Bone marrow (tissue), 2 donors: ENCODE data around the gene FOXB1.

Experiments
- DNase-seq, 2 donors: peaks; one replicate each; lab custom pipeline; 2025; lab: John Stamatoyannopoulos, UW

The FOXB1 gene

DNA sequence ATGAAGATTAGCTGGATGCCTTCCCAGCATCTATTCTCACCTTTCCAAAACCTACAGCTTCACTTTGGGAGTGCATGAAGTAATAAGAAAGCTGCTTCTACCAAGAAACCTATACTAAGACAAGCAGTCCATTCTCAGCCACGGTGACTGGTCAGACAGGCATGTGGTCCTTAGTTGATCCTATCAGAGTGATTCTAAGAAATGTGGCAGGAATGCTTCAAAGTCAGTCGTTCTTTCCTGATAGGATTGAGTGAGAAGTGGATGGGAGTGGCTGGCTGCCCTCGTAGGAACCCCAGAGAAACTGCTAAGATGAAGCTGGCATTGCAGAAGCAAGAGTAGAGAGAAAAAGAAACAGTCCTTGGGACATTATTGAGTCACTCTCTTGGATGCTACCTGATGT lies 16.6 kb downstream of the FOXB1 start:
- no peak for DNase-seq

DNA sequence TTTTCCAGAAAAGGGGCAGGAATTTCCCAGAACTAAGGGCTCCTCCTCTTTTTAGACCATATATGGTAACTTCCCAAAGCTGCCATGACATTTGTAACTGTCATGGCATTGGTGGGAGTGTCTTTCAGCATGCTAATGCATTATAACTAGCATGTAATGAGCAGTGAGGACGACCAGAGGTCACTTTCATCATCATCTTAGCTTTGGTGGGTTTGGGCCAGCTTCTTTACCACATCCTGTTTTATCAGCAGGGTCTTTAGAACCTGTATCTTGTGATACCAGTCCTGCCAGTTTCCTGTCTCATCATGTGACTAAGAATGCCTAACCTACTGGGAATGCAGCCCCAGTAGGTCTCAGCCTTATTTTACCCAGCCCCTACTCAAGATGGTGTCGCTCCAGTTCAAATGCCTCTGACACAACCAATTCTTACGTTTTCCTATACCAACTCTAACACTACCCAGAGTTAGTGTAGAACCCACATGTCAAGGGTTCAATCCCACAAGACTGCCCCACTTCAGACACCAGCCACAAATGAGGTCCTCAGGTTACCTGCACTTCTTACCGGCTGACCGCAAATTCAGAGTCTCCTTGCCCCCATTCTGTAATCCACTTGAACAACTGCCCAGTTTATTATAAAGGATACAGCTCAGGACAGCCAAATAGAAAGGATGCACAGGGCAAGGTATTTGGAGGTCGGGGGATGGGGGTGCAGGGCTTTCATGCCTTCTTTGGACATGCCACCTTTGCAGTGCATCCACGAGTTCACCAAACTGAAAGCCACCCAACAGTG lies 17.7 kb downstream of the FOXB1 start:
- DNase-seq = no peak

DNA sequence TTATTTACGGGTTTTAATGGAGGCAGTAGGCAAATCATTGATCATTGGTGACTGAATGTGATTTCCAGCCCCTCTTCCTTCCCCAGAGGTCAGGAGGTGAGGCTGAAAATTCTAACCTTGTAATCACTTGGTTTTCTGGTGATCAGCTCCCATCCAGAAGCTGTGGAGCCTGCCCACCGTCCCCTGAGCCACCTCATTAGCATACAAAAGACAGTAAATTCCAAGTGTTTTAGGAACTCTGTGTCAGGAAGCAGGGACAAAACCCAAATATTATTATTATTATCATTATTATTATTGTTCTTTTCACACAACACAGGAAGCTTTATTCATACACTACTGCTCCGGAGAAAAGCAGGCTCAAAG lies 18.2 kb downstream of the FOXB1 start:
- DNase-seq = no peak

DNA sequence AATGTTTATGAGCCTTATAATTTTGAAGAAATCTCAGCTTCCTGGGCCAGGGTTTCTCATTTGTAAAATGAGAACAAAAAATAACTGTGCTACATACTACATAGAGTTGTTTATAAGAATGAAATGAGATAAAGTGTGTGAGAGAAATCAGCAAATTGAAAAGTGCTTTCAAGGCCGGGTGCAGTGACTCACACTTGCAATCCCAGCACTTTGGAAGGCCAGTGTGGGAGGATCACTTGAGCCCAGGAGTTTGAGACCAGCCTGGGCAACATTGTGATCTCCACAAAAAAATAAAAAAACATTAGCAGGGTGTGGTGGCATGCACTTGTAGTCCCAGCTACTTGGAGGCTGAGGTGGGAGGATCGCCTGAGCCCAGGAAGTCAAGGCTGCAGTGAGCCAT lies 22.4 kb downstream of the FOXB1 start:
- no peak for DNase-seq

DNA sequence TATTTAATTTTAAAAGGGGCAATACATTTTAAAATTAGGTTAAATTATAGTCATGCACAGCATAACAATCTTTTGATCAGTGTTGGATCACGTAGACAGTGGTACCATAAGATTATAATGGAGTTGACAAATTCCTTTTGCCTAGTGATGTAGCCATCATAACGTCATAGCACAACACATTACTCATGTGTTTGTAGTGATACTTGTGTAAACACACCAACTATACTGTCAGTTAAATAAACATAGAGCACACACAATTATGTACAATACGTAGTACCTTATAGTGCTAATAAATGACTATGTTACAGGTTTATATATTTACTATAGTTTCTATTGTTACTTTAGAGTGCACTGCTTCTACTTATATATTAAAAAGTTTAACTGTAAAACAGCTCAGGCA lies 31.2 kb downstream of the FOXB1 start:
- no peak for DNase-seq

DNA sequence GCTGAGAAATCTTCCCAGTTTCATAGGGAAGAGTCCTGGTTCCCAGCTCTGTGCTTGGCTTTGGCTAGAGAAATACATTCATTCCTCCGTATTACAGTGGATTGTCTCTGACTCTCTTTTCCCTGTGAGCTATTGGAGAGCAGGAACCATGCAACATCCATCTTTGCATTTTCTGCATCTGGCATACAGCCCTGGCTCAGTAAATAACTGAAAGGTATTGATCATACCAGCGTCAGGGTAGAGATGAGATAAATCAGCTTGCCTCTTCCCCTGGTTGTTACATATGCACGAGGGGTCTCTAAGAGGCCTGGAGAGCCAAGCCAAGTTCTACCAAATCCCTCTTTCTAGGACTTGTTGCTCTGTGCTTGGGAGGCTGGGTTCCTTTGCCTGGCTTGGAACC lies 35.2 kb downstream of the FOXB1 start:
- DNase-seq = no peak

DNA sequence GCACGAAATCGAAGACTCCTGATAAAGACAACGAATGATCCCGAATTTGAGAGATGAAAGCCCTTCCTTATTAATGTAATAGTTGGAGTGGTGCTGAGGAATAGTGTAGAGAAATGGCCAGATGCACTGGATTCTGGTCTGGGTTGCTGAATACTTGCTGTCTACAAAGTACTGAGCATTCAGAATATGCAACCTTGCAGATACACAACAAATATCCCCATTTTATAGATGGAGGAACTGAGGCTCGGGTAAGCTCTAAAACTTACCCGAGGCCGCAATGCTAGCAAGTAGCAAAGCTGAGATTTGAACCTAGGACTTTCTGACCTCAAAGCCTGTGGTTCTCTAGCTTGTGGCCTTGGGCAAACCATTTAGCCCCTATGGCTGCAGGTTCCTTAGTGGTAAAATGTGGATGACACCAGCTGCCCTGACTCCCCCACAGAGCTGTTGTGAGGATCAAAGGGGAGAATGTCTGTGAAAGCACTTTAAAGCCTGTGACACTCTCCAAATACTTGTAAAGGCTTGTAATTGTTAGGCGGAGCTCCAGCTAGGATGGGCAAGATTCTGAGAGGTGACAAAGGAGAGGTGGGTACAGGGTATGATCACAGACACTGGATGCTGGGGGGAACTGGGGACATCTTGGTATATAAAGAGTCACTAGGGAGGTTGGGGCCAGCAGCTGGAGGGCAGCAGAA lies 39.8 kb downstream of the FOXB1 start:
- DNase-seq = no peak

DNA sequence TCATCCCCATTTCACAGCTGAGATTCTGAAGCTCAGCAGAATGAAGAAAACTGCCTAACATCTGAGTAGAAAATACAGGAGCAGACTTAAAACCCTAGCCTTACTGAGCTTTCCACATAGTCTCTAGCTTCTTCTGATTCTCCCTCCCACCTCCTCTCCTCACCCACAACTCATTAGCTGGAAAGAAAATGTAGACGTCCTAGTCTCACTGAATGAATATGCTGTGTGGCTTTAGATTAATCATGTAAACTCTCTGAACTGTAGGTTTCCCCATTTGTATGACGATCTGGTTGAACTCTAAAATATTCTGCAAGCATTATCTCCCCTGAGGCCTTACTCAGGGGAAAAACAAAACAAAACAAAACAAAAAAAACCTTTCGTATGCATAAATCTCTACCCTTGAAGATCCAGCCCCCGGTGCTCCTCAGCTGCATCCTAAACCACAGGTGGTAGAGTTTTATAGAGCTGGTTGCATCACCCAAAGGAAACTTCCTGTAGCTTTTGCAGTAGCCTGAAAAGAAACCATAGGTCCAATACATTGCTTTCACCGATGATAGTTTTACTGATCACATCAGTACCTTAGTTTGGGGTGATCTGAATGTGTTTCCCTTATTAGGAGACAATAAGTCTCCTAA lies 40.6 kb downstream of the FOXB1 start:
- no peak for DNase-seq

DNA sequence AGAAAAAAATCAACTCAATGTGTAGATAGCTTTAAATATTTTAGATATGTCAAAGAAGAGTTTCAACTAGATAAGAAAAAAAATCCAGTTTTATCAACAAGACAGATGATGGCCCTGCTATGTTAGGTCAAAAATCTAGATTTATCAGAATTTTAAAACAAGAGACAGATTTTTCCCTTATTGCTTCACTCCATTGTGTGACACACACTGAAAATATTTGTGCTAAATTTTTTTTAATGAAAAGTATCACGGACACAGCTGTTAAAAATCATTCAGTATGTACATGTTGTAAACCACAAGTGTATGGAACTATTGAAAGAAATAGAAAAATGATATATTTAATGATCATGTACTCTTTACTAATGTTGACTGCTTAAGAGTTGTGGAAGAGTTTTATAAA lies 43.6 kb downstream of the FOXB1 start:
- DNase-seq = no peak

DNA sequence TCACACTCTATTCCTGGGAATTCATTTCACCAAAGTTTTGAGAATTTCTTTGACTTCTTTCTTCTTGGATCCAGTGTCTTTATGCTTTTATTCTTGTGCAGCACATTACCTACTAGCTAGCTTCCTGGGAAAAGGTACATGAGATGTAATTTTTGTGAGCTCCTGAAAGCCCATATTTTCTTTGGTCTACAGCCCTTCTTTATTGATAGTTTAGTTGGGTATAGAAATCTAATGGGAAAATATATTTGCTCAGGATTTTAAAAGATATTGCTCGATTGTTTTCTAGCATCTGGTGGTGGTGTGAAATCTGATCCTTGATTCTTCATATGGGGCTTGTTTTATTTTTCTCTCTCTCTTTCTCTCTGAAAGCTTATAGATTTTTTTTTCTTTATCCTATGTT lies 45.8 kb downstream of the FOXB1 start:
- no peak for DNase-seq

DNA sequence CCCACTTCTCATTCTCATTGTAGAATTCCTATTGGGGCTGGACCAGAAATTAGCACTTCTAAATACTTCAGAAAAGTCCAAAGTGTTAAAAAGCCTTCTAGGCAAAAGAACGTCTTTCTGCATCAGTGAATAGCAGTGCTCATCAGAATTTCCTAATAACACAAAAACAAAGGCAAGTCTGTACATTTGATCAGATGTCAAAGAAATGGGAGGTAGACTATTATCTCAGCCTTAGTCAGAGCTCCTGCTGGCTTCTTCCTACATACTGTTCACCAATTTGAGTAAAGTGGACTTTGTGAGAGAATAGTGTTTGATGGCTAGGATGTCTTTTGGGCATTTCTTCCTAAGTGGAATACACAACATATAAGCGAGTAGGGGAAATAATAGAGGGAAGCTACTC lies 48.7 kb downstream of the FOXB1 start:
- no peak for DNase-seq

DNA sequence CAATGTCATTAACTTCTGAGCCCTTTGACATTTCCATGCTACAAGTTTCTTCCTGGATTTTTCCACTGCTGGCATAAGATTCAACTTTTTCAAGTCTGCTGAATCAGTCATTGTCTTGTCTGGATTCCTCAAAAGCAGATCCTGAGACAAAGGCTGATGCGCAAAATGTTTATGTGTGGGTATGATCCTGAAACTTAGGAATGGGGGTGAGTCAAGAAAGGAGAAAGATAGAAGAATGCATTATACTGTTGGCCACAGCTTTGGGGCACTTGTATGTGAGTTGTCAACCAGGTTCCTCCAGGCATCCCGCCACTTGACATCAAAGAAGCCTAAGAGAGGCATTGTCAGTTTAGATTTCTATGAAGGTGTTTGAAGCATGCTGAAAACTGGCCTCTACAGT lies 50.4 kb downstream of the FOXB1 start:
- no peak for DNase-seq
